Ovary (tissue), 9 donors: ENCODE data around the gene SPATA21. TPM values are rescaled to one million over a fixed set of nuclear protein-coding genes. Genes with fewer than 3 reads are reported as not detected.

Source experiments
- DNase-seq, 5 donors: peaks; one replicate each; pipeline ENCODE4 v3.0.0-alpha.2; 2019 to 2020
- H3K27ac ChIP-seq, 2 donors: fragments of 200-600 bp; one replicate each; pipeline versions ENCODE4 v1.5.1 to v1.8.0; 2019 to 2022
- H3K27me3 ChIP-seq: fragments of 200-600 bp; one replicate; pipeline ENCODE4 v1.8.0; 2022
- H3K36me3 ChIP-seq: fragments of 200-600 bp; sonication (generic); one replicate; pipeline ENCODE4 v1.5.1; 2019
- H3K4me1 ChIP-seq: one replicate; pipeline ENCODE4 v1.8.1; 2013; ENCODE audit warnings: mild to moderate bottlenecking, moderate library complexity; ENCODE audit not compliant: insufficient read depth
- H3K4me3 ChIP-seq: fragments of 200-600 bp; sonication (generic); one replicate; pipeline ENCODE4 v1.5.1; 2017
- H3K9me3 ChIP-seq, 2 donors: fragments of 200-600 bp in 1 of 2; sonication (generic) in 1 of 2; one replicate each; pipeline versions ENCODE4 v1.5.1 to v1.8.1; 2013 to 2019; ENCODE audit warnings: mild to moderate bottlenecking in 1 of 2, moderate library complexity in 1 of 2
- EP300 ChIP-seq: sonication (generic); formaldehyde crosslinking; IDR thresholded peaks from one replicate; pipeline ENCODE4 v1.6.1; 2017; ENCODE audit warnings: antibody characterized with exemption
- POLR2A ChIP-seq: fragments of 450-650 bp; IDR thresholded peaks from one replicate; pipeline ENCODE4 v1.6.1; 2017; ENCODE audit warnings: antibody characterized with exemption, mild to moderate bottlenecking, moderate library complexity
- WGBS, 3 donors: extraction: QIAGEN DNeasy Blood & Tissue Kit in 1 of 3; methylation state at CpG; one replicate each; pipeline versions ENCODE4 v1.1.5 to v1.1.7; 2013 to 2017; 5-methylcytosine and 5-hydroxymethylcytosine counted together
- intact Hi-C, 4 donors: fragments of 100-400 bp; cut with DNase I; formaldehyde crosslinking; loops; one replicate each; pipeline versions ENCODE4 v1.11.0 to v1.15.1; 2022 to 2023
- polyA plus RNA-seq, 2 donors: library from polyadenylated mRNA; stranded (reverse); fragments of 200-250 nt in 1 of 2; fragments of 350-450 nt in 1 of 2; fragmentation: Illumina TruSeq in 1 of 2; extraction: RNeasy Lipid Tissue Mini Kit (QIAGEN cat#74804) in 1 of 2; gene quantifications; one replicate each; pipeline ENCODE4 v1.2.3, GENCODE V29; 2013 to 2014
- total RNA-seq, 7 donors: library from RNA; depleted of rRNA in 2 of 7; stranded (reverse); fragments of >200 nt in 2 of 7; fragmentation: NEBNext Ultra II Directional in 3 of 7; extraction: Animal tissue kit (Norgen Biotek cat#: 25700) in 3 of 7; gene quantifications; one replicate each; pipeline versions ENCODE4 v1.1.0 to v1.2.4, GENCODE V29; 2016 to 2023
- TF ChIP-seq, protein P1 (sequence below), 3 donors: fragments of 450-650 bp in 2 of 3; fragments of 200-600 bp in 1 of 3; IDR thresholded peaks; one replicate each; pipeline versions ENCODE4 v1.5.1 to v1.8.0; 2016 to 2022; ENCODE audit warnings: antibody characterized with exemption in 3 of 3, mild to moderate bottlenecking in 1 of 3
- donor health status: DM: no; HTN: no; CAD: no; lungs with moderate emphysema.
- donor health status: DM: no; HTN: no; CAD: no.
- donor health status: Bipolar disorder and iron deficiency.
- donor health status: DM: yes; HTN: yes; CAD: no.
- donor health status: DM: no; HTN: no; CAD: no.
- donor health status: DM: yes; HTN: yes; CAD: no.

Gene SPATA21
- total and polyA plus RNA-seq, 9 donors: 0.17 TPM; not detected in 8

DNA sequence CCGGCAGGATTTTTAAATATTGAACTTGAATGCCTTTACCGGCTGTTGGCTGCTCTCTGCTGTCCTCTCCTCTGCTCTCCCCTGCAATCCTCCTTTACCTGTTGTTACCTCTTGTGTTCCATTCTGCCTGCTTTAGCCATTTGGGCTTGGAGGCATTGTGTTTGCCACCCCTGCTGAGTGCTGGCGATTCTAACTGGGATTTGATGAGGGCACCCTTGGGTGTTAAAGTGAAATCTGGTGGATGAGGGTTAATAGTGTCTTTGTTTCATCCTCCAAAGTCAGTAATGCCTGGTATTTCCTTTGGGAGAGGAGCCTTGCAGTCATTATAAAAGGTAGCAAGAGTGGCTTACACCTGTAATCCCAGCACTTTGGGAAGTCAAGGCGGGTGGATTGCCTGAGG is 60.3 kb downstream of the SPATA21 start:
- intact Hi-C loops: no loop called here
- Histone ChIP-seq H3K27me3 (no peaks in the 10 kb centered on the region), H3K9me3 (no peaks in the 10 kb centered on the region), H3K4me3 (no peak overlapping the region), H3K36me3 (no peaks in the 10 kb centered on the region), H3K27ac (no peak overlapping the region), H3K4me1 (peaks cover 29% of the 10 kb centered on the region)
- no peak for DNase-seq
- WGBS, 3 donors: 60 to 69% (median 60%) methylated on average over 4 of the region's 4 CpGs
- TF ChIP-seq POLR2A (no peak), EP300 (no peak)
- TF ChIP-seq, protein P1, sequence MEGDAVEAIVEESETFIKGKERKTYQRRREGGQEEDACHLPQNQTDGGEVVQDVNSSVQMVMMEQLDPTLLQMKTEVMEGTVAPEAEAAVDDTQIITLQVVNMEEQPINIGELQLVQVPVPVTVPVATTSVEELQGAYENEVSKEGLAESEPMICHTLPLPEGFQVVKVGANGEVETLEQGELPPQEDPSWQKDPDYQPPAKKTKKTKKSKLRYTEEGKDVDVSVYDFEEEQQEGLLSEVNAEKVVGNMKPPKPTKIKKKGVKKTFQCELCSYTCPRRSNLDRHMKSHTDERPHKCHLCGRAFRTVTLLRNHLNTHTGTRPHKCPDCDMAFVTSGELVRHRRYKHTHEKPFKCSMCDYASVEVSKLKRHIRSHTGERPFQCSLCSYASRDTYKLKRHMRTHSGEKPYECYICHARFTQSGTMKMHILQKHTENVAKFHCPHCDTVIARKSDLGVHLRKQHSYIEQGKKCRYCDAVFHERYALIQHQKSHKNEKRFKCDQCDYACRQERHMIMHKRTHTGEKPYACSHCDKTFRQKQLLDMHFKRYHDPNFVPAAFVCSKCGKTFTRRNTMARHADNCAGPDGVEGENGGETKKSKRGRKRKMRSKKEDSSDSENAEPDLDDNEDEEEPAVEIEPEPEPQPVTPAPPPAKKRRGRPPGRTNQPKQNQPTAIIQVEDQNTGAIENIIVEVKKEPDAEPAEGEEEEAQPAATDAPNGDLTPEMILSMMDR (IDR thresholded peaks at IDR 0.05): no peak

- no peaks in the 10 kb centered on the region for H3K27me3 ChIP-seq
- TF ChIP-seq POLR2A (no peak), EP300 (no peak)
- TF ChIP-seq, protein P1 (IDR thresholded peaks at IDR 0.05): no peak
- no peaks in the 10 kb centered on the region for H3K36me3 ChIP-seq
- no peak overlapping the region for H3K4me3 ChIP-seq
- no peak for DNase-seq
- 5 to 26% (median 8%) methylated on average over 15 of the region's 15 CpGs for WGBS, 3 donors
- peak overlapping the region in 1 of 2 donors; percentile 9 for H3K27ac ChIP-seq
- H3K4me1 ChIP-seq: peaks cover 31% of the 10 kb centered on the region
- H3K9me3 ChIP-seq: no peaks in the 10 kb centered on the region
- intact Hi-C loops: no loop called here
Observed at GRCh38 chr1:16375521-16376340, 61.5 kb downstream of the SPATA21 start.

- no peak for DNase-seq
- intact Hi-C loops: no loop called here
- Histone ChIP-seq H3K27me3 (no peaks in the 10 kb centered on the region), H3K27ac (no peak overlapping the region), H3K4me3 (no peak overlapping the region), H3K36me3 (no peaks in the 10 kb centered on the region), H3K9me3 (no peaks in the 10 kb centered on the region), H3K4me1 (peaks cover 32% of the 10 kb centered on the region)
- TF ChIP-seq, protein P1 (IDR thresholded peaks at IDR 0.05): no peak
- TF ChIP-seq POLR2A (no peak), EP300 (no peak)
- 74 to 84% (median 74%) methylated on average over 3 of the region's 3 CpGs for WGBS, 3 donors
Observed at GRCh38 chr1:16374266-16374665, 63.0 kb downstream of the SPATA21 start.

- 75 to 91% (median 85%) methylated on average over 3 of the region's 3 CpGs for WGBS, 3 donors
- no peak overlapping the region for H3K27ac ChIP-seq
- TF ChIP-seq, protein P1 (IDR thresholded peaks at IDR 0.05): no peak
- TF ChIP-seq EP300 (no peak), POLR2A (no peak)
- no peaks in the 10 kb centered on the region for H3K9me3 ChIP-seq
- H3K4me1 ChIP-seq: peaks cover 35% of the 10 kb centered on the region
- no peaks in the 10 kb centered on the region for H3K27me3 ChIP-seq
- intact Hi-C loops: no loop called here
- H3K36me3 ChIP-seq: no peaks in the 10 kb centered on the region
- H3K4me3 ChIP-seq: no peak overlapping the region
- DNase-seq: no peak
Observed at GRCh38 chr1:16372535-16373285, 64.5 kb downstream of the SPATA21 start.
